GM18511 (cell line): ENCODE results near the gene MLANA.

Experiments
- ATAC-seq: cut with Tn5 transposase; IDR thresholded peaks from one replicate; pipeline ENCODE4 v1.9.1; 2021; ENCODE audit warnings: mild to moderate bottlenecking, moderate library complexity; ENCODE audit not compliant: unreplicated experiment

The MLANA gene

GRCh38 chr9:5890641-5891040, at the start of gene MLANA:
Gene MLANA, plus strand, starts transcription at chr9:5890889. Its CDS starts 1,586 bp downstream, at chr9:5892475.
- no peak for ATAC-seq

GRCh38 chr9:5841771-5842573, 48.7 kb upstream of the MLANA start:
- ATAC-seq, result peak; percentile 46

- no peak for ATAC-seq
Observed at GRCh38 chr9:5842929-5843793, 47.5 kb upstream of the MLANA start.

- ATAC-seq, result no peak
Observed at GRCh38 chr9:5843794-5844471, 46.8 kb upstream of the MLANA start.

- no peak for ATAC-seq
Observed at GRCh38 chr9:5845157-5845531, 45.5 kb upstream of the MLANA start.

- ATAC-seq, result no peak
Observed at GRCh38 chr9:5846096-5846495, 44.6 kb upstream of the MLANA start.

GRCh38 chr9:5846501-5846921, 44.2 kb upstream of the MLANA start:
- no peak for ATAC-seq

- no peak for ATAC-seq
Observed at GRCh38 chr9:5848372-5848882, 42.3 kb upstream of the MLANA start.

- ATAC-seq, result no peak
Observed at GRCh38 chr9:5850724-5851122, 40.0 kb upstream of the MLANA start.

- ATAC-seq, result peak; percentile 94
Observed at GRCh38 chr9:5851445-5851844, 39.2 kb upstream of the MLANA start.

GRCh38 chr9:5852987-5853386, 37.7 kb upstream of the MLANA start:
- ATAC-seq, result no peak

- ATAC-seq, result no peak
Observed at GRCh38 chr9:5853617-5854016, 37.1 kb upstream of the MLANA start.

GRCh38 chr9:5854063-5854790, 36.5 kb upstream of the MLANA start:
- no peak for ATAC-seq

GRCh38 chr9:5857928-5858327, 32.8 kb upstream of the MLANA start:
- ATAC-seq, result no peak

GRCh38 chr9:5858833-5859232, 31.9 kb upstream of the MLANA start:
- ATAC-seq, result no peak

- ATAC-seq, result no peak
Observed at GRCh38 chr9:5863092-5863746, 27.5 kb upstream of the MLANA start.

GRCh38 chr9:5864446-5864845, 26.2 kb upstream of the MLANA start:
- no peak for ATAC-seq

- ATAC-seq, result no peak
Observed at GRCh38 chr9:5866272-5866671, 24.4 kb upstream of the MLANA start.

- ATAC-seq, result no peak
Observed at GRCh38 chr9:5866685-5867084, 24.0 kb upstream of the MLANA start.

- ATAC-seq, result no peak
Observed at GRCh38 chr9:5868235-5868634, 22.5 kb upstream of the MLANA start.
